Hepatocyte (in vitro differentiated cells): ENCODE data around the gene C9orf43. TPM values are rescaled to one million over a fixed set of nuclear protein-coding genes. Genes with fewer than 3 reads are reported as not detected.
A peak's percentile ranks its signal among the peaks of the same experiment; 100 is the strongest.

ENCODE experiments used
- DNase-seq: peaks from one replicate; pipeline ENCODE4 v3.0.0-alpha.2; 2016; ENCODE audit warnings: low spot score
- H2AFZ ChIP-seq: fragments of 200-600 bp; sonication (generic); 2 replicates; pipeline ENCODE4 v1.6.0; 2016; ENCODE audit warnings: antibody characterized with exemption, mild to moderate bottlenecking
- H3K27ac ChIP-seq: fragments of 200-600 bp; sonication (generic); 2 replicates; pipeline ENCODE4 v1.5.1; 2016; ENCODE audit warnings: mild to moderate bottlenecking
- H3K27me3 ChIP-seq: fragments of 200-600 bp; sonication (generic); 2 replicates; pipeline ENCODE4 v1.6.1; 2016
- H3K36me3 ChIP-seq: fragments of 200-600 bp; sonication (generic); replicated peaks from 2 replicates; pipeline ENCODE4 v1.5.1; 2016; ENCODE audit warnings: low read depth; ENCODE audit not compliant: insufficient read depth
- H3K4me1 ChIP-seq: fragments of 200-600 bp; sonication (generic); 2 replicates; pipeline ENCODE4 v1.5.1; 2016; ENCODE audit warnings: mild to moderate bottlenecking, moderate library complexity; ENCODE audit not compliant: insufficient read depth
- H3K4me2 ChIP-seq: fragments of 200-600 bp; sonication (generic); 2 replicates; pipeline ENCODE4 v1.6.0; 2016
- H3K4me3 ChIP-seq: fragments of 200-600 bp; sonication (generic); 2 replicates; pipeline ENCODE4 v1.5.1; 2016; ENCODE audit warnings: mild to moderate bottlenecking
- H3K79me2 ChIP-seq: fragments of 200-600 bp; sonication (generic); 2 replicates; pipeline ENCODE4 v1.6.0; 2017; ENCODE audit warnings: mild to moderate bottlenecking
- H3K9me2 ChIP-seq: fragments of 200-600 bp; sonication (generic); replicated peaks from 2 replicates; pipeline ENCODE4 v1.6.0; 2017; ENCODE audit warnings: mild to moderate bottlenecking; ENCODE audit not compliant: insufficient read depth
- H3K9me3 ChIP-seq: fragments of 200-600 bp; sonication (generic); 2 replicates; pipeline ENCODE4 v1.5.1; 2016; ENCODE audit warnings: low read depth, mild to moderate bottlenecking
- H4K20me1 ChIP-seq: fragments of 200-600 bp; sonication (generic); 2 replicates; pipeline ENCODE4 v1.6.0; 2016; ENCODE audit warnings: mild to moderate bottlenecking; ENCODE audit not compliant: insufficient read depth, poor library complexity, severe bottlenecking
- EZH2 ChIP-seq: fragments of 200-600 bp; sonication (generic); IDR thresholded peaks from 2 replicates; pipeline ENCODE4 v1.6.1; 2016; ENCODE audit warnings: antibody characterized with exemption, mild to moderate bottlenecking, borderline replicate concordance
- EZH2phosphoT487 ChIP-seq: fragments of 200-600 bp; sonication (generic); IDR thresholded peaks from one replicate; pipeline ENCODE4 v1.6.1; 2018; ENCODE audit warnings: antibody characterized with exemption, mild to moderate bottlenecking, low read depth, moderate library complexity; ENCODE audit not compliant: unreplicated experiment, severe bottlenecking
- WGBS: methylation state at CpG from one replicate; pipeline ENCODE4 v1.1.6; 2016; ENCODE audit warnings: low lambda C conversion rate; ENCODE audit errors: missing lambda C conversion rate; 5-methylcytosine and 5-hydroxymethylcytosine counted together
- polyA plus RNA-seq: library from polyadenylated mRNA; unstranded; fragments of >200 nt; fragmentation: Nextera tagmentation; extraction: Ambion mirVana; gene quantifications from 2 replicates; pipeline ENCODE4 v1.2.1, GENCODE V29; 2016
- total RNA-seq: library from RNA; depleted of rRNA; stranded (reverse); fragments of >200 nt; gene quantifications from 2 replicates; pipeline ENCODE4 v1.2.3, GENCODE V29; 2014
- TF ChIP-seq, protein P1 (sequence below): fragments of 200-600 bp; sonication (generic); IDR thresholded peaks from 2 replicates; pipeline ENCODE4 v1.5.1; 2016; ENCODE audit warnings: antibody characterized with exemption, mild to moderate bottlenecking; ENCODE audit not compliant: poor library complexity

The C9orf43 gene, protein sequence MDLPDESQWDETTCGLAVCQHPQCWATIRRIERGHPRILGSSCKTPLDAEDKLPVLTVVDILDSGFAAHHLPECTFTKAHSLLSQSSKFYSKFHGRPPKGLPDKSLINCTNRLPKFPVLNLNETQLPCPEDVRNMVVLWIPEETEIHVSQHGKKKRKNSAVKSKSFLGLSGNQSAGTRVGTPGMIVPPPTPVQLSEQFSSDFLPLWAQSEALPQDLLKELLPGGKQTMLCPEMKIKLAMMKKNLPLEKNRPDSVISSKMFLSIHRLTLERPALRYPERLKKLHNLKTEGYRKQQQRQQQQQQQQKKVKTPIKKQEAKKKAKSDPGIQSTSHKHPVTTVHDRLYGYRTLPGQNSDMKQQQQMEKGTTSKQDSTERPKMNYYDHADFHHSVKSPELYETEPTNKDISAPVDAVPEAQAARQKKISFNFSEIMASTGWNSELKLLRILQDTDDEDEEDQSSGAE
- total RNA-seq (0.36 and 0.53 TPM in 2 replicates), polyA plus RNA-seq (0.07 and 0.69 TPM in 2 replicates)

DNA sequence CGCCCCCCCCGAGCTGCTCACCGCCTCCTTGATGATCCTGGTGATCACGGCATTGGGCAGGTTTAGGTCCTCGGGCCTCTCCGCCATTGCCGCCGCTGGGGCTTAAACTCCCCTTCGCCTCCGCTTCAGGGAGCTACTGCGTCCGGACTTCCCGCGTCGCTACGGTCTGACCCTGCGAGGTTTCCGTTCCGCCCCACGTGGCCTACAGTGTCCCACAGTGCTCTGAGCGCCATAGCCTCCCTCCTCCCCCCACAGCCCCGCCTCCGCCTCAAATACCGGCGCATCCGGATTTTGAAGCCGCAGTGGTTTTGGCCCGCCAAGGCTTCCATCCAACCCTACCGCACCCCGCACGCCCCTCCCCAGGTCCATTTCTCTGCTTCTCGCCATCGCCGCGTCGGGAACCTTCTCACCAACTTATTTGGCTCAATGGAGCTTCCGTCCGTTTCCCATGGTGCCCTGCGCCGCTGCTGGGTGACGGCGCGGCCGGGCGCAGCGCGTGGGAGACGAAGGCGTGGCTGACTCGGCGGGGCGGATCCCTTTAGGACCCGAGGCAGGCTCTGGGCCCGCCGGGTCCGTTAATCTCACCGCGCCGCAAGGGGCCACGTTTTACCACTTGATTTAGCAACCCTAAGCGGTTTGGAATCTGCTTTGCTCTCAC lies at the start of gene C9orf43, which contains the start of gene POLE3:
Gene C9orf43, plus strand, starts transcription at position 541 of the 658 bp plus-strand sequence. CDS start 2,747 bp downstream, outside the sequence.
Gene POLE3, minus strand, starts transcription at position 469 of the 658 bp plus-strand sequence. Its CDS starts 382 bp downstream, at position 87.
- peak; percentile 98 for DNase-seq
- Histone ChIP-seq H4K20me1 (no peaks in the 10 kb centered on the region), H3K27me3 (no peaks in the 10 kb centered on the region), H3K79me2 (peaks cover 18% of the 10 kb centered on the region), H3K4me1 (no peaks in the 10 kb centered on the region), H3K9me3 (no peaks in the 10 kb centered on the region), H3K9me2 (no peaks in the 10 kb centered on the region), H3K36me3 (no peaks in the 10 kb centered on the region), H3K4me2 (peak within 1 kb of the TSS; percentile 99), H3K4me3 (peak within 1 kb of the TSS; percentile 60), H2AFZ (peak within 1 kb of the TSS; percentile 82), H3K27ac (peak within 1 kb of the TSS; percentile 97)
- WGBS = under 1% methylated on average over 50 of the region's 61 CpGs
- TF ChIP-seq, protein P1, sequence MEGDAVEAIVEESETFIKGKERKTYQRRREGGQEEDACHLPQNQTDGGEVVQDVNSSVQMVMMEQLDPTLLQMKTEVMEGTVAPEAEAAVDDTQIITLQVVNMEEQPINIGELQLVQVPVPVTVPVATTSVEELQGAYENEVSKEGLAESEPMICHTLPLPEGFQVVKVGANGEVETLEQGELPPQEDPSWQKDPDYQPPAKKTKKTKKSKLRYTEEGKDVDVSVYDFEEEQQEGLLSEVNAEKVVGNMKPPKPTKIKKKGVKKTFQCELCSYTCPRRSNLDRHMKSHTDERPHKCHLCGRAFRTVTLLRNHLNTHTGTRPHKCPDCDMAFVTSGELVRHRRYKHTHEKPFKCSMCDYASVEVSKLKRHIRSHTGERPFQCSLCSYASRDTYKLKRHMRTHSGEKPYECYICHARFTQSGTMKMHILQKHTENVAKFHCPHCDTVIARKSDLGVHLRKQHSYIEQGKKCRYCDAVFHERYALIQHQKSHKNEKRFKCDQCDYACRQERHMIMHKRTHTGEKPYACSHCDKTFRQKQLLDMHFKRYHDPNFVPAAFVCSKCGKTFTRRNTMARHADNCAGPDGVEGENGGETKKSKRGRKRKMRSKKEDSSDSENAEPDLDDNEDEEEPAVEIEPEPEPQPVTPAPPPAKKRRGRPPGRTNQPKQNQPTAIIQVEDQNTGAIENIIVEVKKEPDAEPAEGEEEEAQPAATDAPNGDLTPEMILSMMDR = no peak
- no peak for TF ChIP-seq EZH2phosphoT487
- no peak for TF ChIP-seq EZH2

DNA sequence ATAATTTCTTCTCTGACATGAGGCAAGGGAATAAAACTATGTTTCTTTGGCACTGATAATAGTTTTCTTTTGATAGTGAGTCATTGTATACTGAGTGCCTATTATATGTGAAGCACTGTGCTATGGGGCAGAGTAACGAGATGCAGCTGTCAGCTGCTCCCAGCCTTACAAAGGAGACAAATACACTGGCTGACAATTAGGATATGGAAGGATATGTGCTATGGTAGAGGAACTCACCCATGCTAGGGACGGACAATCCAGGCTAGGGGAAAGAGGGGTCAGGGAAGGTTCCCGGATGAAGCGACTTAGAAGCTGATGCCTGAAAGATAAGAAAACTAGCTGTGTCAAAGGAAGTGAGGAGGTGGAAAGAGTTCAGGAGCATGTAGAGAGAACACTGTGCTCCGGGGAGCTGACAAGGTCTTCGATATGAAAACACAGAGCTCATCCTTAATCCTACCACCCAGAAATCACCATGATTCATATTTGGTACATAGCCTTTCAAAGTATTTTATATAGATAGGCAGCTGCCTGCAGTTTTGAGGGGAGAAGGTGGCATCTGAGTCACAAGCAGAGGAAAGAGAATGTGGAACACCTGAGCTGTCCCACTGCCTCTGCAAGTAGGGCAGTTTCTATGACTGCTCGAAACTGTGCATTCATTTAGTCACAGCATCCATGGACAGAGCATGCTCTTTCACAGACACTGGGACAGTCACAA lies 49.1 kb upstream of the C9orf43 start:
- Histone ChIP-seq H3K9me3 (no peaks in the 10 kb centered on the region), H3K27me3 (no peaks in the 10 kb centered on the region), H3K4me2 (peak overlapping the region; percentile 33), H3K9me2 (no peaks in the 10 kb centered on the region), H4K20me1 (no peaks in the 10 kb centered on the region), H2AFZ (no peak overlapping the region), H3K36me3 (no peaks in the 10 kb centered on the region), H3K79me2 (no peaks in the 10 kb centered on the region), H3K4me1 (peaks cover 6% of the 10 kb centered on the region), H3K4me3 (no peak overlapping the region), H3K27ac (peak overlapping the region; percentile 2)
- TF ChIP-seq EZH2phosphoT487 (no peak), EZH2 (no peak)
- TF ChIP-seq, protein P1 = no peak
- WGBS = 56% methylated on average over 7 of the region's 7 CpGs
- DNase-seq = no peak

DNA sequence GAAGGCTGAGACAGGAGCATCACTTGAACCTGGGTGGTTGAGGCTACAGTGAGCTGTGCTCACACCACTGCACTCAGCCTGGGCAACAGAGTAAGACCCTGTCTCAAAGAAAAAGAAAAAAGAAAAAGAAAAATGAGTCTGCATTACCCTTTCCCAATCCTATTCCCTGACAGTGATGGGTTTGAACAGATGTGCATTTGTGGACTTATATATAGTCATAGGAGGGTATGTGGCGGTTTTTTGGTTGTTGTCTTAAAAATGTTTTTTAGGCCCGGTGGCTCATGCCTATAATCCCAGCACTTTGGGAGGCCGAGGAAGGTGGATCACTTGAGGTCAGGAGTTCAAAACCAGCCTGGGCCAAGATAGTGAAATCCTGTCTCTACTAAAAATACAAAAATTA lies 47.2 kb upstream of the C9orf43 start:
- Histone ChIP-seq H3K27ac (no peak overlapping the region), H3K9me2 (no peaks in the 10 kb centered on the region), H3K4me3 (no peak overlapping the region), H3K9me3 (no peaks in the 10 kb centered on the region), H3K79me2 (no peaks in the 10 kb centered on the region), H3K36me3 (no peaks in the 10 kb centered on the region), H3K4me1 (peaks cover 6% of the 10 kb centered on the region), H2AFZ (no peak overlapping the region), H3K4me2 (no peak overlapping the region), H4K20me1 (no peaks in the 10 kb centered on the region), H3K27me3 (no peaks in the 10 kb centered on the region)
- DNase-seq = no peak
- no peak for TF ChIP-seq EZH2phosphoT487
- TF ChIP-seq EZH2 = no peak
- TF ChIP-seq, protein P1 = no peak
- 90% methylated on average over 3 of the region's 3 CpGs for WGBS
